Endometrium (tissue), 2 donors: Measurements from ENCODE around the gene MECR.
"Not testable (repeated sequence)": the region's sequence is repeated elsewhere in the genome, so short reads cannot be mapped to it uniquely, and the experiment has no call there.

Source experiments
- FAIRE-seq: peaks from 2 replicates; lab custom pipeline; 2012; peaks lifted over from hg19 to GRCh38; lab: Jason Lieb, UNC
- donor health status: control.
- donor health status: control.

The MECR gene

DNA sequence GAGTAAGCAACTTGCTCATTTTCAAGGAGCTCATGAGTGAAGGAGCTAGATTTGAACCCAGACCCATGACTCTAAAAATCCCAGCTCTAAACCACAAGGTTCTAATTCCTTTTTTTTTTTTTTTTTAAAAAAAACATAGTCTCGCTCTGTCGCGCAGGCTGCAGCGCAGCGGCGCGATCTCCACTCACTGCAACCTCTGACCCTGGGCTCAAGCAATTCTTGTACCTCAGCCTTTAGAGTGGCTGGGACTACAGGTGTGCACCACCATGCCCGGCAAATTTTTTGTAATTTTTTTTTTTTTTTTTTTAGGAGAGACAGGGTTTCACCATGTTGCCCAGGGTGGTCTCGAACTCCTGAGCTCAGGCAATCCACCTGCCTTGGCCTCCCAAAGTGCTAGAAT is 62.8 kb downstream of the MECR start:
- FAIRE-seq, result no peak

DNA sequence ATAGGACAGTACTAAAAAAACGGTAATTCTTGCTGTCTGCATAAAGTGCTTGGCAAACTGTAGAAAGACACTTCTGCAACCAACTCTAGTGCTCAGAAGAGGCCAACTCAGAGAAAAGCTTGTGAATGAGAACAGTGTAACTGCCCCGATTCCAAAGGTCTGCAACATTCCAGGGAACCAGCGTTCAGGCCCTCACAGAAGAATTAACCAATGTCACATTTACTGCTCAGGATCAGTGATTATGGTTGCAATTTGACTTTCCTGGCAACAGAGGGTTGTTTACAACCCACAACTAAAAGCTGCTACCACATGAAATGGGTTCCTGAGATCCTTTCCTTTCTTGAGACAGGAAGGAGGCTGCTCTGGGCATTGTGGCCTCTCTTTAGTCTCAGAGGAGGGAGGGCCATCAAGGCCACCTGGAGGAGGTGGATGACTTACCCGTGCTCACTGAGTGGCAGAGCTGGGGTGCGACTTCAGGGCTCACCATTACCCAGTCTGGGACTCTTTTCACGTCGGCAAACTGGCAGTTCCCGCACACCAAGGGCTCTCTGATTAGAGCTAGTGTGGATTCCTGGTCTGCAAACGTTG is 64.3 kb downstream of the MECR start:
- no peak for FAIRE-seq

DNA sequence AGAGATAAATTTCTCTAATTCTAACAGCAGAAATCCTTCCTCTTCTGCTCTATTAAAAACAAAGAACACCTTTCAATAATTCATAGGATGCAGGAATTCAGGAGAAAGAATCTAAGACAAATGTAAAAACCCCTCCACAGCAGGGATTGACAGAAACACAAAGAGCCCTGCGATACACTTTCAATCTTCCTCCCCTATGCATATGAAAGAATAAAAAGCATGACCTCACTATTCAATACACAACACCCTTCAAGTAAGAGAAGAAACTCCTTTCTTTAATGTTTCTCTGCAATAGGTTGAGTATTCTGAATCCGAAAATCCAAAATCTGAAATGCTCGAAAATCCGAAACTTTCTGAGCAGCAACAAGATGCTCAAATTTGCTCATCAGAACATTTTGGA is 66.1 kb downstream of the MECR start:
- FAIRE-seq, result no peak

DNA sequence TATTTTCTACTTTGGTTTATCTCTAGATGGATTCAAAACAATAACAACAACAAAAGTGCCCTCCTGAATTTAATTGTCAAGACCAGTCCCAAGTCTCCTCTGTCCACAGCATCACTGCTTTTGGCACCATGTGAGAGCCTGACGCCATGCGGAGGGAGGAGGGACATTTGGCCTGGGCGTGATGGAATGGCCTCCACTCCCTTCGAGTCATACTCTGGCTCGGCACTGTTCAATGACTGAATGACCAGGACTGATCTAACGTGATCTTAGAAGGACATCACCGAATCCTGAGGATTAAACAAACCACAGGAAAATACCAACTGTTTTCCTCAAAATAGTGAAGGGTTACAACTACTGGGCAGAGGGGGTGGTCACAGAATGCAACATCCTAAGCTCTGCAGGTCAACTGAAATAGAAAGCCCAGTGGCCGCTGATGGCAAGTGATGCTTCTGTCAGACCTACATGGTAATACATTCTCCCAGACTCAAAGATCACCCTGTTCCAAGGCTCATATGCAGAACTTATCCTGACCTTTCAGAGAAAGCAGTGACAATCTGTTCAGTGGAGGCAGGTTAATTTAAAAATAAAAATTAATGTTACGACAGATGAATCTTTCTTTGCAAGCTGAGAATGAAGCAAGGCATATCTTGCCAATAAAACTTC is 68.1 kb downstream of the MECR start:
- no peak for FAIRE-seq

DNA sequence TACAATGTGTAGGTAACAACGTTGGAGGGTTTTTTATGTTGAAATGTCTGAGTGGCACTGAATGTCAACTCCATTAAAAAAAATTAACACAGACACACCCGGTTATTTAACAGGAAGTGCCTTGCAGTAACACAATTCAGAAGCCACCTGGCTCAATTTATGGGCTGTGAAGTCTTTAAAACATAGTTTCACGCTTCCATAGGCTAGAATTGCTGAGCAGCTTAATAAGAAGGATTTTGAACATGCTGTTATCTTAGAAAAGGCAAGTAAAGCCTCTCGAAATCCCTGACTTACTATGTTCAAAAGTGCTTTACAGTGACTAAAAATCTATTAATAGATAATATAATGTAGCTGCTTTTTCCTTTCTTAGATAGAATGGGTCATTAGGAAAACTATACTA is 68.7 kb downstream of the MECR start:
- no peak for FAIRE-seq

DNA sequence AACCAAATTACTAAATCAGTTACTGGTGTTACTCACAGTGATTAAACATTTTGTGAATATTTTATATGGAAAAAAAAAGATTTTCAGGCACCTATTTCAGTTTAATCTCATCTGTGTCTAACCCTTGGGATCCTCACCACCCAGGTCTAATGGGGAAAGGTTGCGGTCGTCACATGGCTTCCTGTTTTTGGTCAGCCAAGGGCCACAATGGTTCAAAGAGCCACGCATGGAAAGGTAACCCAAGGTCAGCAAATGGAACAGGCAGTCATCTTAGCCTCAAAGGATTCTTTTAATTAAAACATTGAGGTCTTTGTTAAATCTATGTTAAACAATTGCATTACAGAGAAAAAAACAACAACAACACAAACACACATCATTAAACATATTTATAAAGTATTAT is 71.0 kb downstream of the MECR start:
- no peak for FAIRE-seq

DNA sequence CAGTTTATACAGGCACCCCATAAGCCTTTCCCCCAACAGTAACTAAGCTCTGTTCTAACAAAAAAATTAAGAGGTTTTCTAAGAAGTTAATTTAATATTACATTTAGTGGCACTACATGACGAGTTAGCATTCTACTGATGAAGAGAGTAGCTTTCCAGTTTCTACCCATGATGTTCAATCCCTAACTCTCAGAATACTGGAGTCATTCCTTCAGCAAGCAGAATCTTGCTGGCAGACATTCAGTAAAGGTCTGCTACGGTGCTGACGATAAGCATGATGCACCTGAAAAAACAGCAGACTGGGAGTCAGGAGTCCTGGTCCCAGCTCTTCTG is 73.5 kb downstream of the MECR start:
- no peak for FAIRE-seq

DNA sequence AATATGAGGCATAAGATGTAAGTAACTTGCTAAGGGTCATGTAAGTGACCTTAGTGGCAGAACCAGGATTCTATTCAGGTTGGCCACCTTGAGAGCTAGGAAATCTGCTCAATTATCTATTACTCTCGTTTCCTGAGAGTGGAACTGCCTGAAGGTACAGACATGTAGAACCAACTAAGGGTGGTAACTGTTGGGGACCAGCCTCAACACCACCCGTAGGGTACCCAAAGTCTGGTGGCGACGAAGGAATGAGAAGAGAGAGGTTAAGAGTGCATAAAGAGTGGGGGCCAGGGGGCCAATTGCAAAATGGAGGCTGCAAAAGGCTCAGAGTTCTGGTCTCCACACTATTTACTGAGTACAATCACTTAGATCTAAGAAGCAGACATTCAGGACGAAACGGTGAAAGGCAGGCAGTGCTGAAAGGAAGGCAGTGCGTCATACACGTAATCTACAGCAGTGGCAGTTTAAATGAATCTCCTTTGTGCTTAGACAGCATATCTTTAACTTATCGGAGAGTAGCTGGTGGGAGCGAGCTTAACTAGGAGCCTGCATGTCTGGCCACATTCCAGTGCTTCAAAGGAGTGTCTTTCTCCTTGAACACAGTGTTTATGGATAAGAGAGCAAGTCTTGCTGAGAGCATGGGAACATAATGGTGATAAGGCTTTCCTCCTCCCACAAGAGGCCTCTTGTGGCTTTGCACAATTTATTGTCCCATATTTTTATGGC is 74.0 kb downstream of the MECR start:
- FAIRE-seq, result no peak

DNA sequence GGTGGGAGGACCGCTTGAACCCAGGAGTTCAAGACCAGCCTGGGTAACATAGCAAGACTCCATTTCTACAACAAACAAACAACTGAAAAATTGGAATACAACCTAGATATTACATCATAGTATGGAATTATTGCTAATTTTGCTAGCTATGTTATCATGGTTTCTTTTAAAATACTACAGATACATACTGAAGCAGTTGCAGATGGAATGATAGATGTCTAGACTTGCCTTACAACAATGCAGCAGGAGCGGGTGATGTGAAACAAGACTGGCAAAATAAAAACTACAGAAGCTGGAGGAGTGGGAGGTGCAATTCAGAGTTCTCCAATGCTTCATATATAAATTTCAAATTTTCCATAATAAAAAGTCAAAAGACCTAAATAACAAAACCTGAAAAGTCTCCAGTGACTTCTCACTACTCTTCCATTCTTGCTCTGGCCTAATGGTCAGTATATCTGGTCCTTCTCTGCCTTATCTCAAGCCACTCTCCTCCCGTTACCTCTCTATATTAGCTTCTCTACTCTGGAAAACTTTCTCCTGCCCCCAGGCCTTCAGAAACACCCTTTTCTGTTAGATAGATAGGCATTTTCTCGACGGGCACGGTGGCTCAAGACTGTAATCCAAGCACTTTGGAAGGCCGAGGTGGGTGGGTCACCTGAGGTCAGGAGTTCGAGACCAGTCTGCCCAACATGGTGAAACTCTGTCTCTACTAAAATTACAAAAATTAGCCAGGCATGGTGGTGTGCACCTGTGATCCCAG is 78.5 kb downstream of the MECR start:
- FAIRE-seq, result no peak

DNA sequence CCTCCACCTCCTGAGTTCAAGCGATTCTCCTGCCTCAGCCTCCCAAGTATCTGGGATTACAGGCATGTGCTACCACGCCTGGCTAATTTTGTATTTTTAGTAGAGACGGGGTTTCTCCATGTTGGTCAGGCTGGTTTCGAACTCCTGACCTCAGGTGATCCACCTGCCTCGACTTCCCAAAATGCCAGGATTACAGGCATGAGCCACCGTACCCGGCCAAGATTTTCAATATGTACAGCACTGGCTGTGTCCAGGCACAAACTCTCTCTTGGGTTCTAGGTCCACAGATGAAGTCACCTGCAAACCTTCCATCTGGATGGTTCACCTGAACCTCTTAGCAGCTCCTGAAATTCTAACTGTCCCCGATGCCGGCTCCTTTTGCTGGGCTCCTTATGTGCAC is 80.4 kb downstream of the MECR start:
- not testable (repeated sequence) for FAIRE-seq

DNA sequence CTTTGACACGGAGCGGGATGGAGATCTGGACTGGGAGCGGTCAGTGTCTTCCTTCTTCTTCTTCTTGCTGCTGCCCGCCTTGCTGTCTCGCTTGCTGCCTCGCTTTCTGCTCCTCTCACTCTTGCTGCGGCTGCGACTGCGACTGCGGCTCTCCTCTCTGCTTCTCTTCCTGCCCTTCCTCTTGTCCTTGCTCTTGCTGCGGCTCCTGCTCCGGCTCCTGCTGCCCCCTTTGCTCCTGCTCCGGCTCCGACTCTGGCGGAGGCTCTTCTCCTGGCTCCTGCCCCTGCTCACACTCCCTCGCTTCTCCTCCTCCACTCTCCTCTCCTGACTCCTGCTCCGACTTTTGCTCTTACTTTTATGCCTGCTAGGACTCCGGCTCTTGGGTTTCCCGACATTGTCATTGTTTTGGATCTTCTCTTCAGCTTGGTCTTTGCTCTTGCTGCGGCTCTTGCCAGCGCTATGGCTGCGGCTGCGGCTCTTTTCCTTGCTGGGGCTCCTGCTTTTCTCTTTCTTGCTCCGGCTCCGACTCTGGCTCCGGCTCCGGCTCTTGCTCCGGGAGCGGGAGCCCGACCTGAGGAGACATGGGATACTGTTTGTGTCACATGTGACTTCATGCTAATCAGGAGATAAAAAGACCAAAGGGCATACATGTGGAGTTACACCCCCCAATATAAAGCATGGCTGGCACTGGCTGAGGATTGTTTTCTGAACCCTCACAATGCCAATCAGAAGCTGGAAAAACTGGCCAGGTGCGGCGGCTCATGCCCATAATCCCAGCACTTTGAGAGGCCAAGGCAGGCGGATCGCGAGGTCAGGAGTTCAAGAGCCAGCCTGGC is 81.9 kb downstream of the MECR start:
- no peak for FAIRE-seq

DNA sequence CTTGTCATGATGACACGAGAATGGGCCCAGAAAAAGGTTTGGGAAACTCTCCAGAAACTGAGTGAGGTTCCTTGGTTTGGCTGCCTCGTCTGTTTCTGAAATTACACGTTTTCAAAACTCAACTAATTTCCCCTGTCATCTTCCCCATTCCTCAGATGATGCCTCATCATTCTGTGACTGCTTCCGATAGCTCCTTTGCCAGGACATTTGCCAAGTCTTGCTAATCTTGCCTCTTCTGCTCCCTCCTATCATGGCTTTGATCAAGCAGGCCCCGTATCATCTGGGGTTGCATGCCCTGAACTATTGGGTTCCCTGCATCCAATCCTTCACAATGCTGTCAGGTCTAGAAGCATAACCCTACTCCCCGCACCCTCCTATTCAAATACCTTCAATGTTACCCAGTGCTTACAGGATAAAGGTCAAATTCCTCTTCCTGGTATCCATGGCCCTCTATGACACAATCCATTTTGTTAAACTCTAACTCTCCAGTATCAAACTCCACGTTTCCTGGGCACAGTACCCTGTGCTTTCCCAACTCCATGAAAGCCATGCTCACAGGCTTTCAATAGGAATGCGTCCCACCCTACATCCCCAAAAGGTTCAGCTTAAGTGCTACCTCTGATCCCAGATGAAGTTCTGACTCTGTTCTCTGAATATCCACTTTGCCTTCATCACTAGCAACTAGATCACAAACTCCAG is 84.8 kb downstream of the MECR start:
- FAIRE-seq, result no peak

DNA sequence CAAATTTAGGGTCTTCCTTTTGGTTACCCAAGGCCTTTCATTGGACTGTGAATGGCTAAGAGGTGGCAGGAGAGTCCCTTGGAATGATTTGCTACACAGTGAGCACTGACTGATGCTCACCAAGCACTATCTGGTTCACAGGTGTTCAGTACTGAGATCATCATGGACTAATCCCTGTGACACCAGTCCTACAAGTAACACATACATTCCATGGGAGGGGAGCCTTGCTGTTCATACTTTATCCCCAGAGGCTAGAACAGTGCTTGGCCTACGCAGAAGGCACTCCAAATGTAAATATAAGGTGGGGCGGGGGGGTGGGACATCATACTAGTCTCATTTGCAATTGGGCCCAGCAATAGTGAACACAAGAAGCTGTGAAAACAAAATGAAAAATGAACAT is 86.6 kb downstream of the MECR start:
- no peak for FAIRE-seq

DNA sequence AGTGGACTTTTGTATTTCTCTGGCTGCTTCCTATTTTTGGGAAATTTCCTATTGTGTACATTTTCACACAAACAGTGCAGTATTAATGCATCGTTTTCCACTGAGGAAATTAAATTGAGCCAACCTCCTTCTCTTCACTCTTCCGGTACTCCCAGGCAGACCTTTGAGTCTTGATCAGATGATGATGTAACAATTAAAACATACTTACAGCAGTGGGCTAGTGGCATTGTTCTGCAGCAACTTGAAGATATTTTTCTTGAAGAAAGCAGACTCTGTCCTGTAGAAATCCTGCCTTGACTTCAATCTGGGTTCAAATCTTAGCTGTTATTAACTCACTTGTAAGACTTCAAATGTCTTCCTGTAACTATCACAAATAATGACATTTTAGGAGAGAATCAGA is 88.0 kb downstream of the MECR start:
- FAIRE-seq, result no peak
